ENCODE measurements around the gene MLXIPL. TPM values are rescaled to one million over a fixed set of nuclear protein-coding genes. Genes with fewer than 3 reads are reported as not detected.
A peak's percentile ranks its signal among the peaks of the same experiment; 100 is the strongest.
"Not testable (repeated sequence)": the region's sequence is repeated elsewhere in the genome, so short reads cannot be mapped to it uniquely, and the experiment has no call there.

Gene MLXIPL
- polyA plus RNA-seq (ENCODE audit: insufficient read depth in 1 of 5, insufficient read length in 5 of 5, low replicate concordance in 1 of 5) = 1 to 10 TPM; 1.6 to 6.0 (median 2.4) TPM
- long read RNA-seq, donor 1 = 0 reads
- long read RNA-seq, donor 2 = 0 reads
- long read RNA-seq, donor 3 = 0 reads
- long read RNA-seq, donor 4 = 0 reads
- long read RNA-seq, donor 5 = 0 reads
- long read RNA-seq, donor 6 = 0 reads
- long read RNA-seq, donor 7, partial matches to known transcripts = 0 of 1 reads
- long read RNA-seq, donor 7, other reads (novel, unspliced or antisense) = 0 of 1 reads
- long read RNA-seq, donor 8 = 0 reads

- DNase-seq = peak; percentile 46 to 52
Observed at GRCh38 chr7:73623798-73624668, at the start of gene MLXIPL. Gene MLXIPL, minus strand, starts transcription at chr7:73624522. Its CDS starts 30 bp downstream, at chr7:73624492.

DNA sequence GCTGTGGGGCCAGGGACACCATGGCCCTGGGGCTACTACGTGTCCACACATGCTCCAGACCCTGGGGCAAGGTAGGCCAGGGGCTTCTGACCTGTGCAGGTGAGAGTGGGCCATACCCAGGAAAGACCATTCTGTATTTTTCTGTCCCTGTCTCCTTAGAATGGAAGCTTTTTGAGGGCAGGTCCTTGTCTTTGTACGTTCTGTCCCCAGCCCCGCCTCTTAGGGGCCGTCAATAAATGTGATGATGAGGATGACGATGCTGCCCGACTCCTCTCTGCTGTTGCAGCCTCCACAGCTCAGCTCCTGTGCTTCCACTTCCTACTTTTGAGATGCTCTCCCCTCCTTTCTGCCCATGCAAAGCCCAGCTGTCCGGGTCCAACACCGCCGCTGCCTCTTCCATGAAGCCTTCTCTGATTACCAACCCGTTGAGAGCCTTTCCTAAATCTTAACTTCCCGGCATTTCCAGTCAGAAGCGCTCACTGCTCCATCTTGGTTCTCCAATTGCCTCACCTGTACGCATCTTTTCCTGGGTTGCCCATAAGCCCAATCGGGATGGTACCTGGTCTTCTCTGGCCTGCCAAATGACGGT lies 47.6 kb upstream of the MLXIPL start:
- no peak for DNase-seq

DNA sequence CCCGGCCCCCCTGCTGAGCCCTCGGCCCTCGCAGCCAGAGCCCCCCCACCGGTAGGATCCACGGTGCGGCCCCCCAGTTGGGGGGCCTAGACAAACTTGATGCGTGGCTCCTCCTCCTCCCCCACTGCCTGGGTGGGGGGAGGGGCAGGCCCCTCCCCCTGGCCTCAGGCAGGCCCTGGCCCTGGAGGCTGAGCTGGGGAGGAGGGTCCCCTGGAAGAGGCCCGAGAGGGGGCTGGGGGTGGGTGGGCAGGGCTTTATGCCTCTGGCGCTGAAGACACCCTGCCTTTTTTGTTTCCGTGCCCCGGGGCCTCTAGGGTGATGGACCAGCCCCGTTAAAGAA lies 47.0 kb upstream of the MLXIPL start:
- no peak for DNase-seq

DNA sequence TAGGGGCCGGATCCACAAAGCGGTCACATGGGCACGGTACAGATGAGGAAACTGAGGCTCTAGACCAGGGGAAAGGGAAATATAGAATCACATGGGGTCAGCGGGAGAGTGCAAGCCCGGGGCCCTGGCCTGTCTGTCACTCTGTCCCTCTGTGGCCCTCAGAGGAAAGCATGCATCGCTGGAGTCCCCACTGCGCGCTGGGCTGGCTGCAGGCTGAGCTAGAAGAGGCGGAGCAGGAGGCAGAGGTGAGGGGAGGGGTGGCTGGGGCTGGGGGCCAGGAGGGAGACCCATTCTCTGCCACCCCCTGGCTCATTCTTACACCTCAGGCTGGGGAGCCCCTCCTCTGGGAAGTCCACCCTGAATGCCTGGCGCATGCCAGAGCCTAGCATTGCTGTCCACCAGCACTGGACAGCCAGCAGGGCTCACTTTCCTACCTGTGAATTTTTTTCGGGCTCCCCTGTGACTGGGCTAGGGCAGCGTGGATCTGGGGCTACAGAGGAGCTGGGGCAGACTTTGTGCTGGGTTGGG lies 45.6 kb upstream of the MLXIPL start:
- DNase-seq = no peak

- DNase-seq = no peak
Observed at GRCh38 chr7:73669288-73669701, 45.0 kb upstream of the MLXIPL start.

DNA sequence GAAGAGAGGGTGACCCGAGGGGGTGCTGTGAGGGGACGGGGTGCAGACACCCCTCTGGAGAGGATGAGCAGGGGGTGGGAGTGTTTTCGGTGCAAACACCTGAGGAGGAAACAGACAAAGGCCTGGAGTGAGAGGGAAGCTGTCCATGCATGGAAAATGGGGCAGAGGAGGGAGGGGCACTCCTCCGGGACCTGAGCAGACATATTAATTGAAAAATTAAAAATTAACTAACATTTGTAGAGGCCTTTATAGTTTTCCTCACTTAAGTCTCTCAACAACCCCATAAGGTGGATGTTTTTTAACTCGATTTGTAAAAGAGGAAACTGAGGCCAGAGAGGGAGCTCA lies 44.5 kb upstream of the MLXIPL start:
- no peak for DNase-seq

DNA sequence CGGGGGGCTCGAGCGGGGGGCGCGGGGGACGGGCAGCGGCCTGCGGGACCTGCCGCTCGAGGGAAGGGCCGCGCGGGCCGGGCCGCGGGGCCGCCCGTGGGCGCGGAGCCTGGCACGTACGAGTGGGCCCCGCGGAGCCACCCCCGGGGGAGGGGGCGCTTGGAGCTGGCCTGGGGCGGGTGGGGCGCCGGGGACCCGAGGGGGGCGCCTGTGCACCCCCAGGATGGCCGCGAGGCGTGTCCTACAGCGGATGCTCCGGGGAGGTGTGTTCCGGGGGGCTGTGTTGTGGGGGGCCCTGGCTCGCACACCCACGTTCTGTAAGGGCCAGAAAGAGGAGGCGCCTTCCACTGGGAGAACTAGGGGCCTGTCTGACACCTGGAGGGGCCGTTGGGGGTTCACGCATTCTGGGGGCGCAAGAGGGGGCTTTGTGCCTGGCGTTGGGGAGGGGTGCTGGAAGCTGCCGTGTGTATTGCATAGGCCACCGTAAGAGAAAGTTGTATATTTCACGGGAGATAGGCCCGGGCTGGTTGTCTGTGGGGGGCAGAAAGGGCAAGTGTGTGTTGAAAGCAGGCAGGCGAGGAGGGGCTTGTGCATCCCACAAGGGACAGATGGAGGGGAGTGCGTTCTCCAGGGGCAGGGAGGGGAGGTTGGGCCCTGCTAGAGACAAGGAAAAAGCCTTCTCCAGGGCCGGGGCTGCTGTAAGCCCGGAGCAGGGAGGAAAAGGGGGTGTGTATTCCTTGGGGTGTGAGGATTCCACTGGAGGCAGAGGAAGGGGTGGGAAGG lies 44.0 kb upstream of the MLXIPL start:
- no peak for DNase-seq

GRCh38 chr7:73667344-73668102 lies 43.2 kb upstream of the MLXIPL start, which contains the start of gene VPS37D:
Gene VPS37D, plus strand, starts transcription at chr7:73667831. Its CDS starts 128 bp downstream, at chr7:73667959.
- peak; percentile 90 for DNase-seq

DNA sequence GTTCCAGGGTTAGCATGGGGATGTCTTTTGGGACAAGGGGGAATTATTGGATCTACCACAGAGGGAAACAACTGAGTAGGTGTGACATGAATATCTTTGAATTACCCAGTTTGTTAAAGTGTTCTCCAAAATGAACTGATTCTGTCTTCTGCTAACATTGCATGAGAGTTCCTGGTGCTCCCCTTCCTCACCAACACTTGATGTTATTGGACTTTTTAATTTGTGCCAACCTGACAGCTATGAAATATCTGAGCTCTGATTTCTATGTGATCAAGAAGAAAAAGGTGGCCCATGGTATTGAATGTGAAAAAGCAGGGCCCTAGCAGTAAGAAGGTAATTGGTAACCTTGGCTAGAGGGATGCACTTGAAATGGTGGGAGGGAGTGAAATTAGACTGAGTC lies 38.7 kb upstream of the MLXIPL start:
- no peak for DNase-seq

DNA sequence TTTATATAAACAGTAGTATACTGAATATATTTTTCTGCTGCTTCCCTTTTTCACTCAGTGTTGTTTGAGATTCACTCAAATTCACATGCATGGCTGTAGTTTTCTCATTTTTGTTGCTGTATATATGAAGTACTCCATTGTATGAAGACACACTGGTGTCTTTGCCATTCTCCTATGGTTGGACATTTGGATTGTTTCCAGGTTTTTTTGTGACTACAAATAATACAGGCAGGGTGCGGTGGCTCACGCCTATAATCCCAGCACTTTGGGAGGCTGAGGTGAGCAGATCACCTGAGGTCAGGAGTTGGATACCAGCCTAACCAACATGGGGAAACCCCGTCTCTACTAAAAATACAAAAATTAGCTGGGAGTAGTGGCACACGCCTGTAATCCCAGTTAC lies 36.3 kb upstream of the MLXIPL start:
- not testable (repeated sequence) for DNase-seq

DNA sequence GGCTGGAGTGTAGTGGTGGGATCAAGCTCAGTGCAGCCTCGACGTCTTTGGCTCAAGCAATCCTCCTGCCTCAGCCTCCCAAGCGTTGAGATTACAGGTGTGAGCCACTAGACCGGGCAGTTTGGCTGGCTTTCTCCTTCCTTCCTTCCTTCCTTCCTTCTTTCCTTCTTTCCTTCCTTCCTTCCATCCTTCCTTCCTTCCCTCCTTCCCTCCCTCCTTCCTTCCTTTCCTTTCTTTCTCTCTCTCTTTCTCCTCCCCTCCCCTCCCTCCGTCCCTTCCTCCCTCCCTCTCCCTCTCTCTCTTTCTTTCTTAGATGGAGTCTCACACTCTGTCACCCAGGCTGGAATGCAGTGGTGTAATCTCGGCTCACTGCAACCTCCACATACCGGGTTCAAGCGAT lies 35.7 kb upstream of the MLXIPL start:
- DNase-seq = no peak

DNA sequence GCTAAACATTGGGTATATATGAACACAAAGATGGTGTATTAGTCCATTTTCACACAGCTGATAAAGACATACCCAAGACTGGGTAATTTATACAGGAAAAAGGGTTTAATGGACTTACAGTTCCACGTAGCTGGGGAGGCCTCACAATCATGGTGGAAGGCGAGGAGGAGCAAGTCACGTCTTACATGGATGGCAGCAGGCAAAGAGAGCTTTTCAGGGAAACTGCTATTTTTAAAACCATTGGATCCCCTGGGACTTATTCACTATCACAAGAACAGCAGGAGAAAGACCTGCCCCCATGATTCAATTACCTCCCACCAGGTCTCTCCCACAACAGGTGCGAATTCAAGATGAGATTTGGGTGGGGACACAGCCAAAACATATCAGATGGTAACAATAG lies 31.0 kb upstream of the MLXIPL start:
- DNase-seq = not testable (repeated sequence)

- DNase-seq = no peak
Observed at GRCh38 chr7:73652541-73652949, 28.2 kb upstream of the MLXIPL start.

- DNase-seq = no peak
Observed at GRCh38 chr7:73650524-73650923, 26.2 kb upstream of the MLXIPL start.

DNA sequence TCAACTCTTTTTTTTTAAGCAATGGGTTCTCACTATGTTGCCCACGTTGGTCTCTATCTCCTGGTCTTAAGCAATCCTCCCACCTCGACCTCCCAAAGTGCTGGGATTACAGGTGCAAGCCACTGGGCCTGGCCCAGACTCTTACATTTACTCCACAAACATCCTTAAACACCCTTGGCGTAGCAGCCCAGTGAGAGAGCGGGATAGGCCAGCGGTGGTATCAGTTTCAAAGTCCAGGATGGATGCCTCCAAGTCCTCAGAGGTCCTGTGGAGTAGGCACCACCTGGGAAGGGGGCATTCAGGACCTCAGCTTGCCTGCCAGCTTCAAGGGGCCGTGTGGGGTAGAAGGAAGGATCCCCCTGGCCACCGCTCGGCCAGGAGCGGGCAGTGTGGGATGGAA lies 25.3 kb upstream of the MLXIPL start:
- no peak for DNase-seq

DNA sequence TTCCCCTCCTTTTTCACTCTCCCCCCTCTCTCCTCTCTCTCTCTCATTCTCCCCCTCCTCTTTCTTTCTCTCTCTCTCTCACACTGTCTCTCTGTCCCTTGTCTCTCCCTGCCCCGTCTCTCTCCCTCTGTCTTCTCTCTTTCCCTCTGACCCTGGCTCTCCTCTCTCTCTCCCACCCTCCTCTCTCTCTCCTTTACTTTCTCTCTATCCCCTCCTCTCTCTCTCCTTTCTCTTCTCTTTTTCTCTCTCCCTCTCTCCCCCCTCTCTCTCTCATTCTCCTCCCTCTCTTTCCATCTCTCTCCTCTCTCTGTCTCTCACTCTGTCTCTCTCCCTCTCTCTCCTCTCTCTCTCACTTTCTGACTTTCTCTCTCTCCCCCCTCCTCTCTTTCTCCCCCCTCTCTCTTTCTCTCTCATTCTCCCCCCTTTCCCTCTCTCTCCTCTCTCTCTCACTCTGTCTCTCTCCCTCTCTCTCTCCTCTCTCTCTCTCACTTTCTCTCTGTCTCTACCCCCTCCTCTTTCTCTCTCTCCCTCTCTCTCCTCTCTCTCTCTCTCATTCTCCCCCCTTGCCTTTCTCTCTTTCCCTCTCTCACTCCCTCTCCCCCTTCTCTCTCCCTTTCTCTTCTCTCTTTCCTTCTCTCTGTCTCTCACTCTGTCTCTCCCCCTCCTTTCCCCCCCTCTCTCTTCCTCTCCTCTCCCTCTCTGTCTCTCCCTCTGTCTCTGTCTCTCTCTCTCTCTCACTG lies 24.4 kb upstream of the MLXIPL start:
- DNase-seq = no peak

- no peak for DNase-seq
Observed at GRCh38 chr7:73647725-73648592, 23.6 kb upstream of the MLXIPL start.

DNA sequence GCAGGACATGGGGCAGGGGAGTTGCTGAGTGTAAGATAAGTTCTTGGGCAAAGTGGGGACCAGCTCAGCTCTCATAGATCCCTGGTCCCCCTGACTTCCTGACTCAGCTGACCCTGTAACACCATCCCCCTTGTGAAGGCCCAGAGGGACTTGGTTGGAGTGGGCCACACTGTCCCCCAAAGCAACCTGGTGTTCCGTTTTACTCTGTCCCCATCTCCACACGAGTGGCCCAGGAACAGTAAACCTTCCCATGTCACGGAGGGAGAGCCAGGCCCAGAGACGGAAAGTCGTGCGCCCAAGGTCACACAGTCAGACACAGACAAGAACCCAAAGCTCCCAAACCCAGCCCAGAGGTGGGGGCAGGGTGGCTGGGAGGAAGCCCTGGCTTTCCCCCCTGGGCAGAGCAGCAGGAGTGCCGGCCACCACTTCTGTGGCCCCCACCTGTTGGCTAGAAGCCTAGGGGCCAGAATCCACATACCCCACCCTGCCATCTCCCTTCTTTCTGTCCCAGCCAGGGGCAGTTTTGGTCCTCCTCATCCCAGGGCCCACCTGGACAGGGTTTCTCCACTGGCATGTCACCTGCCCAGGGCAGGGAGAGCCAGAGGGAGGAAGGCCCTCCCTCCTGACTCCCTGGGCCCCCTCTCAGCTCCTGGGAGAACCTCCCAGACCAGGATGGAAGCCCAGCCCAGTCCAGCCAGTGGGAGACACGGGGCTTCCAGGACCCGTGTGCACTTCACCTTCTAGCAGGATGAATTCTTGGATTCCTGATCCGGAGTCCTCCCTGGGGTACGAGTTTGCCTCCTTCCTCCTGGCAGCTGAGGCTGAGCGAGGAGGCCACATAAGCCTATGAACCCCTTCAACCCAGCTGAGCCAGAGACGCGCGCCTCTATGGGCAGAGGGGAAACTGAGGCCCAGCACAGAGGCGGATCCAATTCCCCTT lies 22.7 kb upstream of the MLXIPL start:
- DNase-seq = no peak

All from right lung (tissue), 10 donors.